T-helper 22 cell (primary cell): ENCODE data around the gene TUBB8B.
"Not testable (repeated sequence)": the region's sequence is repeated elsewhere in the genome, so short reads cannot be mapped to it uniquely, and the experiment has no call there.

Experiments
- DNase-seq: peaks from one replicate; pipeline ENCODE4 v3.0.0-alpha.2; 2020; ENCODE audit warnings: low read depth

Gene TUBB8B

GRCh38 chr18:12773-13172 lies 36.6 kb downstream of the TUBB8B start:
- not testable (repeated sequence) for DNase-seq

- not testable (repeated sequence) for DNase-seq
Observed at GRCh38 chr18:11383-12274, 37.8 kb downstream of the TUBB8B start.

GRCh38 chr18:10624-11184 lies 38.7 kb downstream of the TUBB8B start:
- DNase-seq: not testable (repeated sequence)

- not testable (repeated sequence) for DNase-seq
Observed at GRCh38 chr18:9937-10336, 39.5 kb downstream of the TUBB8B start.
